ENCODE data around the gene MAIP1.

- no peak for TF ChIP-seq REST (IDR thresholded peaks at IDR 0.05; ENCODE audit: insufficient replicate concordance, low read depth)
- no peak for TF ChIP-seq CTCF (IDR thresholded peaks at IDR 0.05; ENCODE audit: insufficient read depth, low read length)
- TF ChIP-seq POLR2AphosphoS5 (IDR thresholded peaks at IDR 0.05; ENCODE audit: low read depth), result no peak
- no peak for TF ChIP-seq GABPA (IDR thresholded peaks at IDR 0.05; ENCODE audit: low read depth)
Measured at GRCh38 chr2:199958014-199958413, 2.6 kb downstream of the MAIP1 start.
